Nephron (organoid): ENCODE results near the gene VAV2.
A peak's percentile ranks its signal among the peaks of the same experiment; 100 is the strongest.
"Not testable (repeated sequence)": the region's sequence is repeated elsewhere in the genome, so short reads cannot be mapped to it uniquely, and the experiment has no call there.

ENCODE experiments used
- H3K27ac Mint-ChIP-seq, 3 experiments: 2 replicates each; pipeline ENCODE4 v1.8.0; 2020; ENCODE audit warnings: mixed read lengths in 3 of 3, mild to moderate bottlenecking in 2 of 3, moderate library complexity in 1 of 3
- H3K27me3 Mint-ChIP-seq: 2 replicates; pipeline ENCODE4 v1.8.0; 2021; ENCODE audit warnings: low read depth, mild to moderate bottlenecking, moderate library complexity, mixed read lengths
- H3K36me3 Mint-ChIP-seq: 2 replicates; pipeline ENCODE4 v1.8.0; 2020; ENCODE audit warnings: low read depth, mixed read lengths
- H3K4me1 Mint-ChIP-seq: 2 replicates; pipeline ENCODE4 v1.8.0; 2020; ENCODE audit warnings: mixed read lengths
- H3K4me3 Mint-ChIP-seq, 3 experiments: 2 replicates each; pipeline ENCODE4 v1.8.0; 2020; ENCODE audit warnings: mild to moderate bottlenecking in 3 of 3, mixed read lengths in 3 of 3, moderate library complexity in 2 of 3
- H3K9me3 Mint-ChIP-seq: 2 replicates; pipeline ENCODE4 v1.8.0; 2020; ENCODE audit warnings: mixed read lengths
- CTCF ChIP-seq, 3 experiments: fragments of 200-600 bp; sonication (generic); IDR thresholded peaks; one replicate each; pipeline ENCODE4 v1.5.0; 2021; ENCODE audit warnings: antibody characterized with exemption in 3 of 3; ENCODE audit not compliant: unreplicated experiment in 3 of 3

Gene VAV2

GRCh38 chr9:133750982-133751649, 241.0 kb downstream of the VAV2 start:
- peaks cover 38% of the 10 kb centered on the region for H3K27me3 Mint-ChIP-seq
- H3K9me3 Mint-ChIP-seq: peaks cover 17% of the 10 kb centered on the region
- no peak for TF ChIP-seq CTCF (IDR thresholded peaks at IDR 0.05; ENCODE audit: unreplicated experiment in 3 of 3)
- no peak overlapping the region for H3K27ac Mint-ChIP-seq
- H3K4me3 Mint-ChIP-seq: no peak overlapping the region
- H3K4me1 Mint-ChIP-seq: peaks cover 18% of the 10 kb centered on the region
- H3K36me3 Mint-ChIP-seq: no peaks in the 10 kb centered on the region

DNA sequence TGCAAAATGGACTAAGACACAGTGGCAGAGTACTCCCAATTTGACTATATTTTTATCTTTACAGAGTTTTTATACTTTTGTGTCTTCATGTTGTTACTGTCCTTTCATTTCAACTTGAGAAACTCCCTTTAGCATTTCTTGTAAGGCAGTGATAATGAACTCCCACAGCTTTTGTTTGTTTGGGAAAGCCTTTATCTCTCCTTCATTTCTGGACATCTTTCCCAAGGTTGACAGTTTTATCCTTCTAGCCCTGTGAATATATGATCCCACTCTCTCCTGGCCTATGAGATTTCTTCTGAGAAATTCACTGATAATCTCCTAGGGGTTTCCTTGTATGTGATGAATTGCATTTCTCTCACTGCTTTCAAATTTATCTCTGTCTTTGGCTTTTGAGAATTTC, 244.8 kb downstream of the VAV2 start:
- no peaks in the 10 kb centered on the region for H3K36me3 Mint-ChIP-seq
- no peak overlapping the region for H3K4me3 Mint-ChIP-seq
- H3K27me3 Mint-ChIP-seq: peaks cover 34% of the 10 kb centered on the region
- TF ChIP-seq CTCF (IDR thresholded peaks at IDR 0.05; ENCODE audit: unreplicated experiment in 3 of 3): no peak
- H3K27ac Mint-ChIP-seq: peak overlapping the region in 1 of 3 experiments; percentile 17
- H3K4me1 Mint-ChIP-seq: peaks cover 8% of the 10 kb centered on the region
- peaks cover 11% of the 10 kb centered on the region for H3K9me3 Mint-ChIP-seq

- H3K4me1 Mint-ChIP-seq, H3K27ac Mint-ChIP-seq, H3K4me3 Mint-ChIP-seq, H3K36me3 Mint-ChIP-seq: not testable (repeated sequence)
- peaks cover 25% of the 10 kb centered on the region for H3K27me3 Mint-ChIP-seq
- peaks cover 11% of the 10 kb centered on the region for H3K9me3 Mint-ChIP-seq
Observed at GRCh38 chr9:133744528-133744927, 247.6 kb downstream of the VAV2 start.

DNA sequence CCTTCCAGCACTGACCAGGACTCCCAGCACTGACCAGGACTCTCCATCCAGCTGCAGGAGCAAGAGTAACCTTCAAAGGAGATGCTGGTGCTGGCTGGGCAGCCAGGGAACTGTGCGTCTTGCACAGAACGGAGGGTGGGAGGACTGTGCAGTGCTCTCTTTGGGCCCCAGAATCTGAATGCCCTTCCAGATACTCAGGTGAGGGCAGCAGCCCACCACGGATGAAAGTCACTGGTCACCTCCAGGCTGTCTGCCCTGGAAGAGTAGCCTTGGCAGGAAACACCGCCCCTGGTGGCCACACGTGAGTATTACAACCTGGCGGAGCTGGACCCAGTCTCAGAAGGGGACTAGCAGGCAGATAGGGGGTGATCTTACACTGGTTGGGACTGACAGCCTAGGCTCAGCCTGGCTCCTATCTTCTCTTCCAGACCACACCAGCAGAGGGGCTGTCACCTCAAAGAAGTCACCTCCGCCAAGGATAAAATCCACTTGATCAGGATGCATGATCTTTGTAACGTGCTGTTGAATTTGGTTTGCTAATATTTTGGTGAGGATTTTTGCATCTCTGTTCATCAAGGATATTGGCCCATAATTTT, 249.2 kb downstream of the VAV2 start:
- peaks cover 11% of the 10 kb centered on the region for H3K9me3 Mint-ChIP-seq
- peaks cover 19% of the 10 kb centered on the region for H3K27me3 Mint-ChIP-seq
- peaks cover 8% of the 10 kb centered on the region for H3K4me1 Mint-ChIP-seq
- no peaks in the 10 kb centered on the region for H3K36me3 Mint-ChIP-seq
- no peak overlapping the region for H3K4me3 Mint-ChIP-seq
- TF ChIP-seq CTCF (IDR thresholded peaks at IDR 0.05; ENCODE audit: unreplicated experiment in 3 of 3): peak; percentile 98
- no peak overlapping the region for H3K27ac Mint-ChIP-seq

DNA sequence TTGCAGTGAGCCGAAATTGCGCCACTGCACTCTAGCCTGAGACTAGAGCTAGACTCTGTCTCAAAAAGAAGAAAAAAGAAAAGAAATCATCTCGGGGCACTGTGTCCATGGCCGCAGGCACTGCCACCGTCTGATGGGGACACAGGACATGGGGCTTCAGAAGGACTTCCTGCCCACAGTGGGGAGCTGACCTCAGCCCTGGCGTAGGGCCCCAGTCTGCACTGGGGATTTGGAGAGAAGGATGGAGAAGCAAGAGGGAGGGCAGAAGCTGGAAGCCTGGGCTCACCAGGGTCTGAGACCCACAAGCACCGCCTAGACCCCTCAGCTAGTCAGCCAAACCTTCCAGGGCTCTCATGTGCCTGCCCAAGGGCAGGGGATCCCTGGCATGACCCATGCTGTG, 249.9 kb downstream of the VAV2 start:
- H3K4me3 Mint-ChIP-seq: no peak overlapping the region
- no peak for TF ChIP-seq CTCF (IDR thresholded peaks at IDR 0.05; ENCODE audit: unreplicated experiment in 3 of 3)
- H3K4me1 Mint-ChIP-seq: peaks cover 9% of the 10 kb centered on the region
- H3K27ac Mint-ChIP-seq: no peak overlapping the region
- H3K9me3 Mint-ChIP-seq: peaks cover 11% of the 10 kb centered on the region
- H3K27me3 Mint-ChIP-seq: peaks cover 12% of the 10 kb centered on the region
- no peaks in the 10 kb centered on the region for H3K36me3 Mint-ChIP-seq

DNA sequence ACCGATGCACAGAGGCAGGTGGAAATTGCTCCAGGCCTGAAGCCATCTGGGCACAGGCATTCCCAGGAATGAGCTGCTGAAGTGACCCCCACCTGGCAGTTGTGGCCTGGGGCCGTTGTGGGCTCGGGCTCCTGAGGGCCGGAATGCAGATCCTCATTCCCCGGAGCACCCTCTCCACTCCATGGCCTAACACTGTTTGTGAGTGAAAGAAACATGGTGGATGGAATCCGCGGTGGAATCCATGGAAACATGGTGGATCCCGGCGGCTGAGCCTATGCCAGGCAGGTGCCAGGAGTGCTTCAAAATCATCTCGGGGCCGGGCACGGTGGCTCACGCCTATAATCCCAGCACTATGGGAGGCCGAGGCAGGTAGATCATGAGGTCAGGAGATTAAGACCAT, 250.4 kb downstream of the VAV2 start:
- Mint-ChIP-seq H3K27me3 (peaks cover 9% of the 10 kb centered on the region), H3K4me1 (peaks cover 5% of the 10 kb centered on the region), H3K4me3 (no peak overlapping the region), H3K27ac (no peak overlapping the region), H3K36me3 (no peaks in the 10 kb centered on the region), H3K9me3 (peaks cover 11% of the 10 kb centered on the region)
- no peak for TF ChIP-seq CTCF (IDR thresholded peaks at IDR 0.05; ENCODE audit: unreplicated experiment in 3 of 3)
